ENCODE data around the gene TRIM45. TPM values are rescaled to one million over a fixed set of nuclear protein-coding genes. Genes with fewer than 3 reads are reported as not detected.

TRIM45 gene, protein sequence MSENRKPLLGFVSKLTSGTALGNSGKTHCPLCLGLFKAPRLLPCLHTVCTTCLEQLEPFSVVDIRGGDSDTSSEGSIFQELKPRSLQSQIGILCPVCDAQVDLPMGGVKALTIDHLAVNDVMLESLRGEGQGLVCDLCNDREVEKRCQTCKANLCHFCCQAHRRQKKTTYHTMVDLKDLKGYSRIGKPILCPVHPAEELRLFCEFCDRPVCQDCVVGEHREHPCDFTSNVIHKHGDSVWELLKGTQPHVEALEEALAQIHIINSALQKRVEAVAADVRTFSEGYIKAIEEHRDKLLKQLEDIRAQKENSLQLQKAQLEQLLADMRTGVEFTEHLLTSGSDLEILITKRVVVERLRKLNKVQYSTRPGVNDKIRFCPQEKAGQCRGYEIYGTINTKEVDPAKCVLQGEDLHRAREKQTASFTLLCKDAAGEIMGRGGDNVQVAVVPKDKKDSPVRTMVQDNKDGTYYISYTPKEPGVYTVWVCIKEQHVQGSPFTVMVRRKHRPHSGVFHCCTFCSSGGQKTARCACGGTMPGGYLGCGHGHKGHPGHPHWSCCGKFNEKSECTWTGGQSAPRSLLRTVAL
- 10 to 100 TPM; 19.4 to 21.6 TPM for total RNA-seq
- polyA plus RNA-seq (ENCODE audit: insufficient read depth, low read depth, low replicate concordance), result 12.3 TPM
- long read RNA-seq, donor 1, partial matches to known transcripts, result 0 of 3 reads
- long read RNA-seq, donor 1, other reads (novel, unspliced or antisense), result 0 of 3 reads
- long read RNA-seq, donor 2, partial matches to known transcripts, result 0 of 2 reads
- long read RNA-seq, donor 2, other reads (novel, unspliced or antisense), result 0 of 2 reads

DNA sequence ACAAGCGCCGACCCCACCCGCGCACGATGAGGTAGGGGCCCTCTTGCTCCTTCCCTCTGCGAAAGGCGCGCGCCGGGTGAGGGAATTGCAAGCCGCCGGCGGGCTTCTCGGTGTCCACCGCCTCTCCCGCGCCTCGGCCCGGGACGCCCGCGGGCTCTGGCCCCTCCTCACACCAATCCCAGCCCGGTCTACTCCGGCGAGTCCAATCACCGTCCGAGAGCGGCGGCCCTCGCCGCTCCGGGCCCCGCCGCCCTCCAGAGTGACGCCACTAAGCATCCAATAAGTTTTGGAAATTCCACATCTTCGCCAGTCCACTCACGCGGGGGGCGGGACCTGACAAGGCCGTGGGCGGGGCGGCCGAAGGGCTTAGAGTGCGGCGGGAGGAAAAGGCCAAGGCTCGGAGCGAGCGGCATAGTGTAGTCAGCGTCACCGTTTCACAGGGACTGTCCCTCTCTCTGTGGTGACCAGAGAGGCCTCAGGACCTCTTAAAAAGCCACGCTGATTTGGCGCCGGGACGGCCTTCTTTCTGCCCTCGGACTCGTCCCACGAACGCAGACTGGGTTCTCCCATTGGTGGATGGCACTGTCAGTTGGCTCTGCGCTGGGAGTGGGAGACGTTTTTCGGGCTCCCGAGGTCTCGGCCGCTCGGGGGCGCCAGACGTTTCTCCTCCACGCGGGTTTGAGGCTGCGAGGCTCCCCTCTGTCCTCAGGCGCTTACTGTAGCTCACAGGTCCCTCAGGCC, at the start of gene TRIM45:
TSS of gene TRIM45 (minus strand) at position 161 of the 741 bp plus-strand sequence. CDS start 548 bp downstream, outside the sequence.
- Histone ChIP-seq H3K27ac (peak within 1 kb of the TSS; percentile 89 to 90), H3K9me3 (no peaks in the 10 kb centered on the region), H3K4me1 (peaks cover 5% of the 10 kb centered on the region), H3K36me3 (ENCODE audit: low read depth, missing control alignments) (no peaks in the 10 kb centered on the region), H3K4me3 (peak within 1 kb of the TSS; percentile 68 to 78), H3K27me3 (no peaks in the 10 kb centered on the region)
- DNase-seq, result peak; percentile 98
- intact Hi-C loops (cut with DNase I; ENCODE audit: low total_unique reads), result loop anchor here (10.0 kb wide), 1 partner anchor 57 kb away; the partner anchor contains the start of gene TTF2
- WGBS, 2 donors, result 0 to 2% methylated on average over 24 to 60 of the region's 71 CpGs
- no peak for TF ChIP-seq POLR2A (IDR thresholded peaks at IDR 0.05)
- TF ChIP-seq, protein P1, sequence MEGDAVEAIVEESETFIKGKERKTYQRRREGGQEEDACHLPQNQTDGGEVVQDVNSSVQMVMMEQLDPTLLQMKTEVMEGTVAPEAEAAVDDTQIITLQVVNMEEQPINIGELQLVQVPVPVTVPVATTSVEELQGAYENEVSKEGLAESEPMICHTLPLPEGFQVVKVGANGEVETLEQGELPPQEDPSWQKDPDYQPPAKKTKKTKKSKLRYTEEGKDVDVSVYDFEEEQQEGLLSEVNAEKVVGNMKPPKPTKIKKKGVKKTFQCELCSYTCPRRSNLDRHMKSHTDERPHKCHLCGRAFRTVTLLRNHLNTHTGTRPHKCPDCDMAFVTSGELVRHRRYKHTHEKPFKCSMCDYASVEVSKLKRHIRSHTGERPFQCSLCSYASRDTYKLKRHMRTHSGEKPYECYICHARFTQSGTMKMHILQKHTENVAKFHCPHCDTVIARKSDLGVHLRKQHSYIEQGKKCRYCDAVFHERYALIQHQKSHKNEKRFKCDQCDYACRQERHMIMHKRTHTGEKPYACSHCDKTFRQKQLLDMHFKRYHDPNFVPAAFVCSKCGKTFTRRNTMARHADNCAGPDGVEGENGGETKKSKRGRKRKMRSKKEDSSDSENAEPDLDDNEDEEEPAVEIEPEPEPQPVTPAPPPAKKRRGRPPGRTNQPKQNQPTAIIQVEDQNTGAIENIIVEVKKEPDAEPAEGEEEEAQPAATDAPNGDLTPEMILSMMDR (IDR thresholded peaks at IDR 0.05), result peak; percentile 55 to 71 (median 65)

DNA sequence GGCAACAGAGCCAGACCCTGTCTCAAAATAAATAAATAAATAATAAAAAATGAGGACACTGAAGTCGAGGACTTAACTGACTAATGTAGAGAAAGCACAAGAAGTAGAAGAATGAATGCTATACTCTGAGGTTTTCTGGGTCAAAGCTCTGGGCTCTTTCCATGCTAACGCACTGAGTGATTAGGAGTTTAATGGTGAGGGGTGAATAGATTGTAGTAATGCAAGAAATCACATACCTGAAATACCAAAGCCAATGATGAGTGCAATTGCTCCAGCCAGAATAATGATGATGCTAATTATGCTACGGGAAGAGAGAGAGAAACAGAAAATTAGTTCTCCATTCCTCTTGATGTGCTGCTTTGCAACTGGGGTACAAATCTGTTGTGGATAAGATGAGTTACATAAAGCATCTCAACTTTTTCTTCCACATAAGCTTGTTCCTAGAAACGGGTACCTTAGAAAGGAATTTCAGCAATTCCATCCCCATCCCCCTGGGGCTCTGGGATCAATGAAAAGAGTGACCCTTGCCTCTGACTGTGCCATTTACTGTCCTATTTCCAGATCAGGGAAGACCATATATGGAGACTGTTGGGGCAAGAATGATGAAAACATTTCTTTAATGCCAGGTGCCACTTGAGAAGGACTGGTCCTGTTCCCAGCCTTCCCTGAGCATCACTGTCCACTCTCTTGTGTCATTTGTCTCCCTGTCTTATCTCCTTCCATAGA, 48.5 kb upstream of the TRIM45 start:
- intact Hi-C loops (cut with DNase I; ENCODE audit: low total_unique reads), result no loop called here
- Histone ChIP-seq H3K4me3 (no peak overlapping the region), H3K4me1 (no peaks in the 10 kb centered on the region), H3K36me3 (ENCODE audit: low read depth, missing control alignments) (no peaks in the 10 kb centered on the region), H3K27me3 (no peaks in the 10 kb centered on the region), H3K9me3 (no peaks in the 10 kb centered on the region), H3K27ac (no peak overlapping the region)
- no peak for DNase-seq
- no peak for TF ChIP-seq POLR2A (IDR thresholded peaks at IDR 0.05)
- TF ChIP-seq, protein P1 (IDR thresholded peaks at IDR 0.05), result no peak
- 74 to 81% methylated on average over 4 of the region's 4 CpGs for WGBS, 2 donors

DNA sequence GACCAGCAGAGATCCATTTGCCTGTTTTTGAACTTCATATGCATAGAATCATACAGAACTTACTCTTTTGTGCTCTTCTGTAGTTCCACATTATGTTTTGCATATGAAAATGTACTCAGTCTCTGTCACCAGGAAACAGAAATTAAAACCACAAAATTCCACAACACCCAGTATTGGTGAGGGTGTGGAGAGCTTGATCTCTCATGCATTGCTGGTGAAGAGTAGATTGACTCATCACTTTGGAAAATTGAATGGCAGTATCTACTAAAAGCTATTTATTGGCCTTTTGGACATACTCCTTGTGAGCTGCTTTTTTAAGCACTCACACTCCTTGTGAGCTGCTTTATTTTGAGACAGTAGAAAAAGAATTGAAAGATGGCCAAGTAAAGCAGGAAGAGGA, 45.9 kb upstream of the TRIM45 start:
- Histone ChIP-seq H3K27ac (no peak overlapping the region), H3K36me3 (ENCODE audit: low read depth, missing control alignments) (no peaks in the 10 kb centered on the region), H3K27me3 (no peaks in the 10 kb centered on the region), H3K4me3 (no peak overlapping the region), H3K4me1 (no peaks in the 10 kb centered on the region), H3K9me3 (no peaks in the 10 kb centered on the region)
- TF ChIP-seq POLR2A (IDR thresholded peaks at IDR 0.05), result no peak
- TF ChIP-seq, protein P1 (IDR thresholded peaks at IDR 0.05), result no peak
- intact Hi-C loops (cut with DNase I; ENCODE audit: low total_unique reads), result no loop called here
- no peak for DNase-seq

DNA sequence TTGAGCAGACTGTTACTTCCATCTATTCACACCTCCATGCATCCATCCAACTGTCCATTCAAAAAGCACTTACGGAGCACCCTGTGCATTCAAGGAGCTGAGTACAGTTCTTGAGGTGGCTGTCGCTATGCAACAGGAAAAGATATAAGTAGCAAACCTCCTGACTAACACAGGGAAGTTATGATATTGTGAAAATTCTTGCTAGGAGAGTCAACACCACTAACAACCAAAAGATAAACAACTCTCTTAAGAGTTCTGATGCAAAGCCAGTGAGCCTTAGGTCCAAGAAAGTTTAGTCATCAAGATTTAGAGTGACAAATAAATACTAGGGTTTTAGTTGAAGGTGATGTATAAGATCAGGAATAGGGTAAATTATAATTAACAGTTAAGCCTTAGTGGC, 44.5 kb upstream of the TRIM45 start:
- Histone ChIP-seq H3K27me3 (no peaks in the 10 kb centered on the region), H3K4me3 (no peak overlapping the region), H3K36me3 (ENCODE audit: low read depth, missing control alignments) (no peaks in the 10 kb centered on the region), H3K27ac (no peak overlapping the region), H3K9me3 (no peaks in the 10 kb centered on the region), H3K4me1 (no peaks in the 10 kb centered on the region)
- intact Hi-C loops (cut with DNase I; ENCODE audit: low total_unique reads), result no loop called here
- TF ChIP-seq, protein P1 (IDR thresholded peaks at IDR 0.05), result no peak
- no peak for TF ChIP-seq POLR2A (IDR thresholded peaks at IDR 0.05)
- WGBS, 2 donors, result 91 to 93% methylated on average over 2 of the region's 2 CpGs
- DNase-seq, result no peak
